Suppressor macrophage treated with lipopolysaccharide for 4 hours (primary cell): ENCODE data around the gene OR2T8.

Experiments
- DNase-seq: peaks from one replicate; pipeline ENCODE4 v3.0.0-alpha.2; 2020

Gene OR2T8

GRCh38 chr1:247962911-247963588 lies 43.0 kb downstream of the OR2T8 start:
- DNase-seq: no peak

- DNase-seq: no peak
Observed at GRCh38 chr1:247964933-247965332, 44.9 kb downstream of the OR2T8 start, which contains the start of gene OR2AK2. Gene OR2AK2 (plus strand): TSS chr1:247965233. CDS start chr1:247965377, 144 bp downstream.

- DNase-seq: peak; percentile 41
Observed at GRCh38 chr1:247966532-247967204, 46.6 kb downstream of the OR2T8 start.
